ENCODE data around the gene TLE1.
"Not testable (repeated sequence)": the region's sequence is repeated elsewhere in the genome, so short reads cannot be mapped to it uniquely, and the experiment has no call there.

Gene TLE1

GRCh38 chr9:81597419-81598122 is 91.8 kb downstream of the TLE1 start:
- no peak for DNase-seq

GRCh38 chr9:81596679-81597418 is 92.5 kb downstream of the TLE1 start:
- no peak for DNase-seq

- DNase-seq: no peak
Measured at GRCh38 chr9:81595887-81596543, 93.3 kb downstream of the TLE1 start.

- DNase-seq: not testable (repeated sequence)
Measured at GRCh38 chr9:81595293-81595692, 94.1 kb downstream of the TLE1 start.

- no peak for DNase-seq
Measured at GRCh38 chr9:81594415-81594814, 94.9 kb downstream of the TLE1 start.

- no peak for DNase-seq
Measured at GRCh38 chr9:81592887-81593266, 96.5 kb downstream of the TLE1 start.

GRCh38 chr9:81591791-81592190 is 97.6 kb downstream of the TLE1 start:
- no peak for DNase-seq

- no peak for DNase-seq
Measured at GRCh38 chr9:81590688-81591087, 98.7 kb downstream of the TLE1 start.

- DNase-seq: no peak
Measured at GRCh38 chr9:81589819-81590218, 99.5 kb downstream of the TLE1 start.

- no peak for DNase-seq
Measured at GRCh38 chr9:81589392-81589791, 100.0 kb downstream of the TLE1 start.

GRCh38 chr9:81588148-81588871 is 101.0 kb downstream of the TLE1 start:
- DNase-seq: no peak

GRCh38 chr9:81586786-81587185 is 102.6 kb downstream of the TLE1 start:
- DNase-seq: no peak

- DNase-seq: no peak
Measured at GRCh38 chr9:81585191-81585763, 104.1 kb downstream of the TLE1 start.

GRCh38 chr9:81584099-81584498 is 105.2 kb downstream of the TLE1 start:
- no peak for DNase-seq

- no peak for DNase-seq
Measured at GRCh38 chr9:81581986-81582385, 107.4 kb downstream of the TLE1 start.

GRCh38 chr9:81579381-81579780 is 110.0 kb downstream of the TLE1 start:
- no peak for DNase-seq

GRCh38 chr9:81578606-81579005 is 110.7 kb downstream of the TLE1 start:
- no peak for DNase-seq

GRCh38 chr9:81575956-81576355 is 113.4 kb downstream of the TLE1 start:
- DNase-seq: no peak

- no peak for DNase-seq
Measured at GRCh38 chr9:81574405-81574804, 114.9 kb downstream of the TLE1 start.

- no peak for DNase-seq
Measured at GRCh38 chr9:81573415-81574321, 115.7 kb downstream of the TLE1 start.

- DNase-seq: no peak
Measured at GRCh38 chr9:81570083-81570482, 119.3 kb downstream of the TLE1 start.
